GM12892 (cell line): ENCODE results near the gene CDH2.

Source experiments
- POLR2A ChIP-seq: IDR thresholded peaks from 2 replicates; pipeline ENCODE4 v1.6.1; 2011; ENCODE audit warnings: low read depth, low read length, control low read depth
- POLR2AphosphoS5 ChIP-seq: IDR thresholded peaks from 2 replicates; pipeline ENCODE4 v1.6.1; 2011; ENCODE audit warnings: low read depth, low read length, control low read depth

- no peak for TF ChIP-seq POLR2A
- no peak for TF ChIP-seq POLR2AphosphoS5
Measured at GRCh38 chr18:28034567-28034966, 142.4 kb downstream of the CDH2 start.
